B cell (primary cell): ENCODE measurements around the gene ELL. TPM values are rescaled to one million over a fixed set of nuclear protein-coding genes. Genes with fewer than 3 reads are reported as not detected.

ENCODE experiments used
- ATAC-seq: fragments of 200-7000 bp; cut with Tn5 transposase; one replicate; pipeline ENCODE4 v1.10.0; 2021; ENCODE audit warnings: low read depth, mild to moderate bottlenecking, moderate number of reproducible peaks, moderate library complexity
- CTCF ChIA-PET: fragments of 350-600 bp; sonication (Branson Sonifier 250); formaldehyde crosslinking; loops from one replicate; lab custom pipeline; 2021; ENCODE audit warnings: antibody characterized with exemption, inconsistent platforms; lab: Charles Lee
- POLR2A ChIA-PET: fragments of 350-600 bp; sonication (Branson Sonifier 250); formaldehyde crosslinking; loops from one replicate; lab custom pipeline; 2021; ENCODE audit warnings: antibody characterized with exemption; lab: Charles Lee
- DNase-seq: peaks from one replicate; pipeline ENCODE4 v3.0.0; 2013
- H2AFZ ChIP-seq: 2 replicates; pipeline ENCODE4 v1.6.1; 2012; ENCODE audit warnings: mild to moderate bottlenecking, low read depth, low read length; ENCODE audit not compliant: insufficient read depth, poor library complexity, severe bottlenecking
- H3K27ac ChIP-seq, 2 donors: 1 replicate in 1 of 2; 2 replicates in 1 of 2; pipeline ENCODE4 v1.5.1; 2012 to 2013; ENCODE audit warnings: low read length in 2 of 2, mild to moderate bottlenecking in 2 of 2, moderate library complexity in 1 of 2
- H3K27me3 ChIP-seq, 4 experiments: fragments of 200-600 bp in 1 of 4; sonication (generic) in 1 of 4; replicated peaks in 1 of 4; 1 replicate in 2 of 4; 2 replicates in 2 of 4; pipeline versions ENCODE4 v1.6.1 to v1.7.0; 2013 to 2016; ENCODE audit warnings: low read length in 3 of 4, mild to moderate bottlenecking in 2 of 4, mixed read lengths in 1 of 4, moderate library complexity in 1 of 4; ENCODE audit not compliant: insufficient read depth in 4 of 4, control insufficient read depth in 3 of 4; ENCODE audit errors: control extremely low read depth in 1 of 4
- H3K36me3 ChIP-seq, 2 experiments: replicated peaks in 1 of 2; 1 replicate in 1 of 2; 2 replicates in 1 of 2; pipeline versions ENCODE4 v1.6.1 to v1.7.1; 2013; ENCODE audit warnings: low read length in 1 of 2; ENCODE audit not compliant: insufficient read depth in 2 of 2, control insufficient read depth in 1 of 2; ENCODE audit errors: control extremely low read depth in 1 of 2, extremely low read depth in 1 of 2
- H3K4me1 ChIP-seq, 2 donors: fragments of 200-600 bp in 1 of 2; sonication (generic) in 1 of 2; 1 replicate in 1 of 2; 2 replicates in 1 of 2; pipeline versions ENCODE4 v1.5.1 to v1.6.1; 2013 to 2017; ENCODE audit warnings: low read length in 2 of 2; ENCODE audit not compliant: control insufficient read depth in 2 of 2, insufficient read depth in 2 of 2
- H3K4me2 ChIP-seq: replicated peaks from 2 replicates; pipeline ENCODE3; 2012; ENCODE audit warnings: mild to moderate bottlenecking, low read depth, low read length; ENCODE audit not compliant: poor library complexity, severe bottlenecking
- H3K4me3 ChIP-seq, 5 experiments: fragments of 200-600 bp in 1 of 5; sonication (generic) in 1 of 5; 1 replicate in 3 of 5; 2 replicates in 2 of 5; pipeline versions ENCODE4 v1.5.1 to v1.7.0; 2011 to 2016; ENCODE audit warnings: low read length in 4 of 5, mild to moderate bottlenecking in 4 of 5, low read depth in 2 of 5, control low read depth in 1 of 5, moderate library complexity in 1 of 5; ENCODE audit not compliant: insufficient read depth in 1 of 5; ENCODE audit errors: control extremely low read depth in 1 of 5, extremely low read depth in 1 of 5
- H3K79me2 ChIP-seq: fragments of 200-600 bp; sonication (generic); one replicate; pipeline ENCODE4 v1.6.0; 2016; ENCODE audit warnings: low read length; ENCODE audit not compliant: control insufficient read depth, insufficient read depth
- H3K9ac ChIP-seq: fragments of 200-600 bp; sonication (generic); 2 replicates; pipeline ENCODE4 v1.6.1; 2017; ENCODE audit warnings: mild to moderate bottlenecking, low read length, moderate library complexity
- H3K9me3 ChIP-seq, 3 donors: one replicate each; pipeline versions ENCODE4 v1.6.1 to v1.7.1; 2013; ENCODE audit warnings: low read length in 2 of 3; ENCODE audit not compliant: control insufficient read depth in 2 of 3, insufficient read depth in 1 of 3; ENCODE audit errors: control extremely low read depth in 1 of 3
- H4K20me1 ChIP-seq: 2 replicates; pipeline ENCODE4 v1.6.0; 2012; ENCODE audit warnings: mild to moderate bottlenecking, low read length; ENCODE audit not compliant: insufficient read depth, control insufficient read depth, poor library complexity, severe bottlenecking
- H3K27ac Mint-ChIP-seq: one replicate; pipeline ENCODE4 v1.8.0; 2021; ENCODE audit warnings: mixed read lengths
- H3K27me3 Mint-ChIP-seq: one replicate; pipeline ENCODE4 v1.8.0; 2021; ENCODE audit warnings: mixed read lengths
- H3K4me1 Mint-ChIP-seq: one replicate; pipeline ENCODE4 v1.8.0; 2021; ENCODE audit warnings: mixed read lengths
- H3K4me3 Mint-ChIP-seq: one replicate; pipeline ENCODE4 v1.8.0; 2021; ENCODE audit warnings: mixed read lengths
- H3K9me3 Mint-ChIP-seq: one replicate; pipeline ENCODE4 v1.8.0; 2022; ENCODE audit warnings: mixed read lengths; ENCODE audit not compliant: insufficient read depth
- CTCF ChIP-seq: fragments of 200-600 bp; IDR thresholded peaks from one replicate; pipeline ENCODE4 v1.8.0; 2022; ENCODE audit warnings: antibody characterized with exemption, mild to moderate bottlenecking
- EZH2 ChIP-seq: IDR thresholded peaks from 2 replicates; pipeline ENCODE4 v1.6.1; 2012; ENCODE audit warnings: borderline replicate concordance, low read depth, mild to moderate bottlenecking, moderate library complexity, low read length; ENCODE audit not compliant: insufficient read depth, poor library complexity, severe bottlenecking
- WGBS: methylation state at CpG from one replicate; pipeline ENCODE4 v1.1.5; 2013; ENCODE audit warnings: missing lambda C conversion rate; ENCODE audit not compliant: insufficient coverage; 5-methylcytosine and 5-hydroxymethylcytosine counted together
- intact Hi-C: fragments of 100-400 bp; cut with micrococcal nuclease; formaldehyde crosslinking; loops from one replicate; pipeline ENCODE4 v1.10.0; 2022
- polyA plus RNA-seq: library from polyadenylated mRNA; depleted of rRNA; stranded (reverse); fragments of >200 nt; gene quantifications from 2 replicates; pipeline ENCODE4 v1.2.3, GENCODE V29; 2012
- total RNA-seq, 2 donors: library from RNA; stranded (reverse); fragments of 120-200 nt in 1 of 2; gene quantifications; 1 replicate in 1 of 2; 2 replicates in 1 of 2; pipeline versions ENCODE4 v1.2.3 to v1.2.4, GENCODE V29; 2013 to 2022

Gene ELL
- total and polyA plus RNA-seq, 2 donors (not counting 1 experiment from before 2014, with no cell fraction given) = 21.2 to 31.4 TPM

DNA sequence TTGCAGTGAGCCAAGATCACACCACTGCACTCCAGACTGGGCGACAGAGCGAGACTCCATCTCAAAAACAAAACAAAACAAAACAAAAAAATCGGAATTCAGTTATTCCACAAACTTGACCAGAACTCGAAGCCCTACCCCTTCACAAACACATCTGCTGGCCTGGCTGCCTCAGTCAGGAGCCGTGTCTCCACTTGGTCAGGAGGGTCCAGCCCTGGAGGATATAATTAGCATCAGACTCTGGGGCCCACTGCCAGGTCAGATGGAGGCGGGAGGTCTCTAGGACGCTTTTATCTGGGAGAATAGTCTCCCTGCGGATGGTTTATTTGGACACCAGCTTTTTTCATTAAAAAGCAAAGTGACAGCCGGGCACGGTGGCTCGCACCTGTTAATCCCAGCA is 8.0 kb downstream of the ELL start:
- Histone ChIP-seq H3K79me2 (peaks cover 99% of the 10 kb centered on the region), H3K9me3 (no peaks in the 10 kb centered on the region), H3K4me2 (no peak overlapping the region), H3K36me3 (peaks cover 0 to 6% of the 10 kb centered on the region in 2 experiments), H3K4me1 (peaks cover 0 to 13% of the 10 kb centered on the region in 2 donors), H3K27me3 (no peaks in the 10 kb centered on the region), H2AFZ (no peak overlapping the region), H3K27ac (no peak overlapping the region), H3K4me3 (no peak overlapping the region), H4K20me1 (peaks cover 96% of the 10 kb centered on the region), H3K9ac (no peak overlapping the region)
- no peak for ATAC-seq
- Mint-ChIP-seq H3K4me3 (no peak overlapping the region), H3K9me3 (no peaks in the 10 kb centered on the region), H3K27me3 (no peaks in the 10 kb centered on the region), H3K27ac (no peak overlapping the region), H3K4me1 (peaks cover 38% of the 10 kb centered on the region)
- CTCF ChIA-PET = interaction anchor here (0.9 kb wide), 1 partner anchor 15 kb away, joined by 3 read pairs; no protein-coding TSS in a partner anchor
- POLR2A ChIA-PET = interaction anchor here (0.7 kb wide), 1 partner anchor 368 kb away, joined by 5 read pairs; no protein-coding TSS in a partner anchor
- 98% methylated on average over 6 of the region's 11 CpGs for WGBS
- intact Hi-C loops = no loop called here
- TF ChIP-seq CTCF (no peak), EZH2 (no peak)
- no peak for DNase-seq

GRCh38 chr19:18510216-18510615 is 11.7 kb downstream of the ELL start:
- Histone ChIP-seq H3K4me2 (no peak overlapping the region), H3K9ac (no peak overlapping the region), H3K4me1 (peaks cover 0 to 30% of the 10 kb centered on the region in 2 donors), H3K27me3 (no peaks in the 10 kb centered on the region), H2AFZ (no peak overlapping the region), H3K36me3 (peaks cover 0 to 5% of the 10 kb centered on the region in 2 experiments), H3K9me3 (no peaks in the 10 kb centered on the region), H4K20me1 (peaks cover 96% of the 10 kb centered on the region), H3K79me2 (peaks cover 99% of the 10 kb centered on the region), H3K4me3 (no peak overlapping the region), H3K27ac (no peak overlapping the region)
- H3K27me3 Mint-ChIP-seq = no peaks in the 10 kb centered on the region
- no peaks in the 10 kb centered on the region for H3K9me3 Mint-ChIP-seq
- POLR2A ChIA-PET = interaction anchor here (0.6 kb wide), 2 partner anchors 9 to 32 kb away, joined by 3 to 4 read pairs; no protein-coding TSS in a partner anchor
- H3K4me1 Mint-ChIP-seq = peaks cover 56% of the 10 kb centered on the region
- no peak overlapping the region for H3K4me3 Mint-ChIP-seq
- ATAC-seq (no peak), DNase-seq (no peak)
- no peak overlapping the region for H3K27ac Mint-ChIP-seq
- CTCF ChIA-PET = interaction anchor here (1.1 to 2.5 kb wide), 2 partner anchors 8 to 337 kb away, joined by 3 to 7 read pairs; no protein-coding TSS in a partner anchor
- WGBS = 96% methylated on average over 5 of the region's 8 CpGs
- no peak for TF ChIP-seq CTCF
- intact Hi-C loops = no loop called here
